HG02970 (cell line): Measurements from ENCODE around the gene RIMS3.
"Not testable (repeated sequence)": the region's sequence is repeated elsewhere in the genome, so short reads cannot be mapped to it uniquely, and the experiment has no call there.

Experiments
- ATAC-seq: cut with Tn5 transposase; IDR thresholded peaks from one replicate; pipeline ENCODE4 v1.9.1; 2021; ENCODE audit warnings: mild to moderate bottlenecking, moderate library complexity, moderate number of reproducible peaks; ENCODE audit not compliant: unreplicated experiment, low FRiP score

RIMS3 gene

DNA sequence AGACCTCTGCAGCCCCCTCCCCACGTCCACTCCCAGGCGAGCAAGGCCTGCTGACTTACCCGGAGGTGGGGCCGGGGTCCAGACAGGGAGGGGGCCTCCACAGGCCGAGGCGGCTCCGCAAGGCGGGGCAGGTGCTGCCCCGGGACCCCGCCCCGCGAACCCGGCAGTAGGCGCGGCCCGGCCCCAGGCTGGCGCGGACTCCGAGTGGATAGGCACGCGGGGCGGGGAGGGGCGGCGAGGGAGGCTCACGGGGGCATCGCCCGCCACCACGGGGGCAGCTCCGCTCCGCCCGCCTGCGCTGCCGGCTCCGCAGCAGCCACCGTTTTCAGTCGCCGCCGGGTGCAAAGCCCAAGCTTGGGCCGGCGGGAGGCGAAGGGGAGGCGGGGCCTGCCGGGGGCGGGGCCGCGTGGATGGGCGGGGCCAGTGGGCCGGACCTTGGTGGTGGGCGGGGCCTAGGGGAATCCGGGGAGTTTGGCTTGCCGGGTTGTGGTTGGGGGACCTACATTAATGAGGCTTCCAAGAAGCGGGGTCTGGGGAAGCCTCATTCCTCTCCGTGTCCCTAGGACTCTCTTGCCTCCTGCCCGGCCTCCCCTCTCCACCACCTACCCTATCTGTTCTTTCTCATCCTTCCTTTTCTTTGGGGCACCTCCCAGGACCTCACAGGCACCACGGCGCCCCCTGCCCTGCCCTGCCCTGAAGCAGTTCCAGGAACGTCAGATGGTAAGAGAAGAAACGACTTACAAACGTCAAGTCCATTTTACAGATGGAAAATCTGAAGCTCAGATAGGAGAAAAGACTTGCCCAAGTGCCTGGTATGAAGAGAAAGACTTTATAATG is at the start of gene RIMS3:
Gene RIMS3 (minus strand): TSS at position 348 of the 837 bp plus-strand sequence. CDS start 23,757 bp downstream, outside the sequence.
- ATAC-seq = peak; percentile 69

DNA sequence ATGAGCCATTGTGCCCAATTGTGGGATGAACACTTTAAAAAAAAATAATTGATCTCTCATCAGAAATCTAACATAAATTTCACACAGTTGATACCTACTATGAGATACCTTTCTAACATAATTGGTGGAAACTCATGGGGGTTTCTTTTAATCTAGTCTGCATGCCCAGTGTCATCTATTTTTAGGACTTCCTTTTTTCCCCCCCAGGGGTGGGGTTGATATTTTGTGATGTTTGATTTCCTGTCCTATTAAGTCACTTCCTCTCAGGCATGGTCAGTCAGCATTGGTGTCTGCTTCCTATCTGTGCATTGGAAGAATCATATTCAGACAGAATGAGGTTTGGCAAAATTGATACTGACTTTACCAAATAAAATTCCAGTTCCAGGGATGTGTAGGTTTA is 47.5 kb upstream of the RIMS3 start:
- ATAC-seq = no peak

DNA sequence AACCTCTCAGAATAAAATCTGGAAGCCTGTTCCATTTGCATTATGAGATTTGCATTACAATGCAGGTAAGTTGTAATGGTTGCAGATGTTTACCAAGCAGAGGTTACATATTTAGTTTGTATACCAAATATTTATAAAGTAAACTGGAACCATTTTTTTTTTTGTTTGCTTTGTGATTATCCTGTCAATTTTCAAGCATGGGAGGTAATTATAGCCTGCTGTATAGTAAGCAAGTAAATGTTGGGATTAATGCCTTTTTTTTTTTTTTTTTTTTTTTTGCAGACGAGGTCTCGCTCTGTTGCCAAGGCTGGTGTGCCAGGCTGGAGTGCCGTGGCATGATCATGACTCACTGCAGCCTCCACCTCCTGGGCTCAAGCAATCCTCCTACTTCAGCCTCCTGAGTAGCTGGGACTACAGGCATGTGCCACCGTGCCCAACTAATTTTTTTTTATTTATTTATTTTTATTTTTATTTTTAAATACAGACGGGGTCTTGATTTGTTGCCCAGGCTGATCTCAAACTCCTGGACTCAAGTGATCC is 47.0 kb upstream of the RIMS3 start:
- ATAC-seq = no peak

DNA sequence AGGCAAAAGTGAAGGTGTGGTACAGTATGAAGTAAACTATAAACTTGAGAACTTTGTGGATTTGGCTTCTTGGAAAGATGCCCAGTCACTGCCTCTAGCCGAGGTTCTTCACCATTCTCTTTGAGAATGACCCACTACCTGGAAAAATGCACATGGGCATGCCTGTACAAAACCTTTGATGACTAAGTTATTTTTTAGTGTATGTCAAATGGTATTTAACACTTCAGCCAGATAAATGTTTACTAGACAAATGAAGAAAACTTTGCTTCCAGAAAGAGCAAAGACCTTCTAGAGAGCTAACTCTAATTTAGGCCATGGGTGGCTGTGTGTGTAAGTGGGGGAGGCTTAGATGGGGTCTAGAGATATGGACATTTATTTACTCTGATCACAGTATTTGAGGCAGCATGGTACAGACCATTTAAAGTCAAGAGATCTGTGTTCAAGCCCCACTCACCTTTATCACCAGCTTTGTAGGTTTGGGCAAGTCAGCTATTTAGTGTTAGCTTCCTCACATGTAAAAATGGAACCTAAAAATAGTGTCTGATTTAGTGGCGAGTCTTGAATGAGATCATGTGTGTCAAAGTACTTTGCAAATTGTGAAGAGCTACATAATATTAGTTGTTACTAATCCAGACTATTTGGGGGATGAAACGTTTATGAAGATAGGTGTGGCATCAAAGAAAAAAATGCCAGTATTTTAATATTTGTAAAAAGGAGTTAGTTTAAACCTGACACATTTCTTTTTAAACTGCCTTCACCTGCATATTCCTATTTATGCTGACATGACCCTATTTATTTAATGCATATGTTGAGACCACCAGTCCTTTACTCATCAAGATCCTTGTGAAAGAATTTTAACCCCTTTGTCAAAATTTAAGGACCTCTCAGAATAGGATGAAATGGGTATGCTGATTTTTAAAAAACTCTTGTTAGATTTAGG is 46.3 kb upstream of the RIMS3 start:
- no peak for ATAC-seq

- no peak for ATAC-seq
Measured at GRCh38 chr1:40710581-40711315, 45.3 kb upstream of the RIMS3 start.

- no peak for ATAC-seq
Measured at GRCh38 chr1:40709802-40710278, 44.4 kb upstream of the RIMS3 start.

- peak; percentile 78 for ATAC-seq
Measured at GRCh38 chr1:40709100-40709801, 43.8 kb upstream of the RIMS3 start.

GRCh38 chr1:40708750-40709099 is 43.2 kb upstream of the RIMS3 start:
- peak; percentile 43 for ATAC-seq

DNA sequence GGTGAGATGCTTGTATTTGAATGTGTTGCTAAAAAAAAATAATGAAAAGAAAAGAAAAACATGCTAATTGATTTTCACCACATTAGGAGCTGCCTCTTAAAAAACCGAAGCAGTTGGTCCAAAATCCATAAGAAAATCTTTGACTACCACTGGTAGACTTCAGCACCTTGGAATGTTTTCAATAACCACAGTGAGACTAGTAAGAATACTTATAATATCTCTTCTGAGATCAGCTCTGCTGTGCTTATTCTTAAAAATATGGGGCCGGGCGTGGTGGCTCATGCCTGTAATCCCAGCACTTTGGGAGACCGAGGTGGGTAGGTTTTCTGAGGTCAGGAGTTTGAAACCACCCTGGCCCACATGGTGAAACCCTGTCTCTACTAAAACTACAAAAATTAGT is 41.1 kb upstream of the RIMS3 start:
- no peak for ATAC-seq

- ATAC-seq = no peak
Measured at GRCh38 chr1:40704817-40705733, 39.6 kb upstream of the RIMS3 start.

GRCh38 chr1:40703316-40703715 is 37.8 kb upstream of the RIMS3 start:
- no peak for ATAC-seq

DNA sequence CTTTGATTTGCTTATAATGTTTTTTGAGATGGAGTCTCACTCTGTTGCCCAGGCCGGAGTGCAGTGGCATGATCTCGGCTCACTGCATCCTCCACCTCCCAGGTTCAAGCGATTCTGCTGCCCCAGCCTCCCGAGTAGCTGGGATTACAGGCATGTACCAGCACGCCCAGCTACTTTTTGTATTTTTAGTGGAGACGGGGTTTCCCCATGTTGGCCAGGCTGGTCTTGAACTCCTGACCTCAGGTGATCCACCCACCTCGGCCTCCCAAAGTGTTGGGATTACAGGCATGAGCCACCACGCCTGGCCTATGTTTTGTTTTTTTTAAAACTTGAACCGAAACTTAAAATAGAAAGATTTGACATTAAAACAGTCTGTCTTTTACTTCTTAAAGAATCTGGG is 37.3 kb upstream of the RIMS3 start:
- not testable (repeated sequence) for ATAC-seq

DNA sequence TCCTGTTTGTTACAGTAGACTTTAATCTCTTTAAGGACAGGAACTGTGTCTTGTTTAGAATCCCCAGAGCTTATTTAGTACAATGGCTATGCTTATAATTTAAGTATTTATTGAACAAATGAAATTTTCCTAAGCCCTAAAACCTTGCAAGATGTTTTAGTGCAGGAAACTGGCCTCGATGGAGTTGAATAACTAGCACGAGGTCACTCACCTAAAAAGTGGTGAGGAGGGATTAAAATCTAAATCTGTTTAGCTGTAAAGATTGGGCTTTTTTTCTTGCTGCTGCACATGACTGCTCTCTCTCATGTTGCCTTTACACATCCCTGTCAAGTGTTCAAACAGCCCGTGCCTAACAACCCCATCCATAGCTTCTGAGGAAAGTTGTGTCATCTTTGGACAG is 36.2 kb upstream of the RIMS3 start:
- no peak for ATAC-seq

DNA sequence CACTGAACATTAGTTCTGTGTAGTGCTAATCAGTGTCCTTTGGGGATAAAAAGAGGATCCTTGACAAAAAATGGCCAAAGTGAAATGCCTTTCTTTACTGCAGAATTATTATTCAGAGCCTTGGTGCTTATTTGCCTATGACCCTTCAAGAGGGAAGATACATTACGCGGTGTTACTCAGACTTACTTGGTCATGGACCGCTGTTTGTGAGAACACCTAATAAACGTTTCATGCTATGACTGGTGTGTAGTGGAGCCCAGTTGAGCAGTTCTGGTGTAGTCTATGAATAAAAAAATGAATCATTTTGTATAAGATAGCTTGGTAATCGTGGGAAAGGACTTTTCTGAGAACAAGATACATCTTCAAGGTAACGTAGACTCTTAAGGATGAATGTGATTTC is 34.3 kb upstream of the RIMS3 start:
- no peak for ATAC-seq

DNA sequence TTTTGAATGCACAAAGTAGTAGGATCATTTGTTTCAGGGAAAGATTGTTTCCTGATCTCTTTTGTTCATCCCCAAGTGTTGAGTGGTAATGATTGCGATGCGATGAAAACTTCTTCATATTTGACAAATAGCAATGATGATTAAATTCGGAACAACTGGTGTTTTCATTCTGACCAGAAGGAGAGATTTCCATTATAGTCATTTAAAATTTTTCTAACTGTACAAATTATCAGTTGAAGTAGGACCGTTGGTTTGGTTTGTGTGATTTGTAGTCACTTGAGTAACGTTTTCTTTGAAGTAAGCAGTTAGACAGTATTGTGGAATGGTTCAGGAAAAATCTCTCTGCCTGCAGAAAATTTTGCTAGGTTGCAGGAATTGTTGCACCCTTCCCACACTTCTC is 32.0 kb upstream of the RIMS3 start:
- ATAC-seq = no peak

DNA sequence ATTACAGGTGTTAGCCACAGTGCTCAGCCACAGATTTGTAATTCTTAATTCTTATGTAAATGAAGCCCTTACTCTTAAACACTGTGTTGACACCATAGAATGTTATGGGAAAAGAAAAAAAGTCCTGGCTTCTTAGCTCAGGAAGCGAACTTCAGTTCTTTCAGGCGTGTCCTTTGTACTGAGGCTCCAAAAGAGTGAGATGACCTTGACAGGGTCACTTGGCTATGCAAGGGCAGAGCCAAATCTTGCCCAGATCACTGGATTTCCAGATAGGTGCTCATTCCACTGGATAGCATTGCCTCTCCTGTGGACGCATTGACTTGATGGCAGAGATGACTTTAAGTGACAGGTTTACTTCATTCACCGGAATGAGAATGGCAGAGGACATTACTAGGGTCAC is 30.8 kb upstream of the RIMS3 start:
- no peak for ATAC-seq

DNA sequence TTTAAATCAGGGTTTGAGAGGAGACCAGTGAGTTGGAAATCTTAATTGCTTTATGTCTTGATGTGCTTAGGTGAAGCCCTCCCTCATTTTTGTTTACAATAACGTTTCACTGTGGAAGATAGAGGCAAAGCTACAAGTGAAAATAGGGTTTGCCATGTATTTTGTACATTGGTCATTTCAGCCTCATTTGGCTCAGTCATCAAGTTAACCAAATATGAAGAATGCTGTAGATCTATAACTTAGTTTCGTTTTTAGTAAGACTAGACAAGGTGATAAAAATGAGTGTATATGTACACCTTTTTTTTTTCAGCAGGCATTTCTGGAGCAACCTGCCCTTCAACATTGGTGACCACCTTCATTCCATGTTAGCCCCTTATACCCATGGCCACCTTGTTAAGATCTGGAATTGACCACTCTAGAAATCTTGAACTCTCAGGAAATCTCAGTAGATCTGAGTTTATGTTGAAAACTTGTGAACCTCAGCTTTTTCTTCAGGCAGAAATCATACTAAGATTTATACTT is 28.9 kb upstream of the RIMS3 start:
- ATAC-seq = no peak

GRCh38 chr1:40693425-40693824 is 27.9 kb upstream of the RIMS3 start:
- ATAC-seq = no peak
